Testis (tissue), 2 donors: ENCODE data around the gene DENND5B.

ENCODE experiments used
- POLR2A ChIP-seq: fragments of 450-650 bp; IDR thresholded peaks from one replicate; pipeline ENCODE4 v1.6.1; 2017; ENCODE audit warnings: antibody characterized with exemption, mild to moderate bottlenecking, moderate library complexity
- TF ChIP-seq, protein P1 (sequence below), 3 experiments: fragments of 450-650 bp in 2 of 3; fragments of 200-600 bp in 1 of 3; sonication (generic) in 1 of 3; IDR thresholded peaks; one replicate each; pipeline ENCODE4 v1.5.1; 2016 to 2019; ENCODE audit warnings: antibody characterized with exemption in 3 of 3, mild to moderate bottlenecking in 2 of 3, moderate library complexity in 1 of 3

GRCh38 chr12:31355747-31356107 is 235.2 kb downstream of the DENND5B start:
- TF ChIP-seq, protein P1, sequence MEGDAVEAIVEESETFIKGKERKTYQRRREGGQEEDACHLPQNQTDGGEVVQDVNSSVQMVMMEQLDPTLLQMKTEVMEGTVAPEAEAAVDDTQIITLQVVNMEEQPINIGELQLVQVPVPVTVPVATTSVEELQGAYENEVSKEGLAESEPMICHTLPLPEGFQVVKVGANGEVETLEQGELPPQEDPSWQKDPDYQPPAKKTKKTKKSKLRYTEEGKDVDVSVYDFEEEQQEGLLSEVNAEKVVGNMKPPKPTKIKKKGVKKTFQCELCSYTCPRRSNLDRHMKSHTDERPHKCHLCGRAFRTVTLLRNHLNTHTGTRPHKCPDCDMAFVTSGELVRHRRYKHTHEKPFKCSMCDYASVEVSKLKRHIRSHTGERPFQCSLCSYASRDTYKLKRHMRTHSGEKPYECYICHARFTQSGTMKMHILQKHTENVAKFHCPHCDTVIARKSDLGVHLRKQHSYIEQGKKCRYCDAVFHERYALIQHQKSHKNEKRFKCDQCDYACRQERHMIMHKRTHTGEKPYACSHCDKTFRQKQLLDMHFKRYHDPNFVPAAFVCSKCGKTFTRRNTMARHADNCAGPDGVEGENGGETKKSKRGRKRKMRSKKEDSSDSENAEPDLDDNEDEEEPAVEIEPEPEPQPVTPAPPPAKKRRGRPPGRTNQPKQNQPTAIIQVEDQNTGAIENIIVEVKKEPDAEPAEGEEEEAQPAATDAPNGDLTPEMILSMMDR (IDR thresholded peaks at IDR 0.05), result no peak
- no peak for TF ChIP-seq POLR2A
